Upper lobe of left lung (tissue), 4 donors: ENCODE measurements around the gene IPO4.

ENCODE experiments used
- CTCF ChIP-seq, 6 experiments: fragments of 450-650 bp in 4 of 6; fragments of 200-600 bp in 2 of 6; sonication (generic) in 2 of 6; IDR thresholded peaks; one replicate each; pipeline ENCODE4 v1.5.1; 2016 to 2019; ENCODE audit warnings: antibody characterized with exemption in 6 of 6
- POLR2A ChIP-seq, 4 donors: fragments of 450-650 bp; IDR thresholded peaks; one replicate each; pipeline ENCODE4 v1.5.1; 2016 to 2017; ENCODE audit warnings: antibody characterized with exemption in 4 of 4, mild to moderate bottlenecking in 2 of 4
- POLR2AphosphoS5 ChIP-seq, 2 donors: sonication (generic); formaldehyde crosslinking; IDR thresholded peaks; one replicate each; pipeline ENCODE4 v1.5.1; 2017; ENCODE audit warnings: antibody characterized with exemption in 2 of 2

DNA sequence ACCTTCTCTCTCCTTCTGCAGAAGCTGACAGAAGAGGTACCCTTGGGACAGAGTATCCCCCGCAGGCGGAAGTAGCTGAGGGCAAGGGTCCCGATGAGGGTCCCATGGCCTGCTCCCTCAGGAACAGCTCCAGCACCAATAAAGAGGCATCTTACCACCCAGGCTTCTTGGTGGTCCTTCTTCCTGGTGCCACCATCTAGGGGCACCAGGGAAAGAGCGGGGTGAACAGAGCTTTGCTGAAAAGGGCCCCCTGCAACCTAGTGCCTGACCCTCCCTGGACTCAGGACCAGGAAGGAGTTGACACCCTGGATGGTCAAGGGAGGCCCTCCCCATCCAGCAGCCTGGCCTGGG is 28.1 kb downstream of the IPO4 start:
- TF ChIP-seq CTCF (IDR thresholded peaks at IDR 0.05) (no peak), POLR2A (IDR thresholded peaks at IDR 0.05) (no peak), POLR2AphosphoS5 (IDR thresholded peaks at IDR 0.05) (no peak)
